Eye (tissue), 1 donor: ENCODE measurements around the gene NAALADL1.
"Not testable (repeated sequence)": the region's sequence is repeated elsewhere in the genome, so short reads cannot be mapped to it uniquely, and the experiment has no call there.

Experiments used
- DNase-seq: peaks from one replicate; pipeline ENCODE4 v3.0.0-alpha.2; 2015

NAALADL1 gene

DNA sequence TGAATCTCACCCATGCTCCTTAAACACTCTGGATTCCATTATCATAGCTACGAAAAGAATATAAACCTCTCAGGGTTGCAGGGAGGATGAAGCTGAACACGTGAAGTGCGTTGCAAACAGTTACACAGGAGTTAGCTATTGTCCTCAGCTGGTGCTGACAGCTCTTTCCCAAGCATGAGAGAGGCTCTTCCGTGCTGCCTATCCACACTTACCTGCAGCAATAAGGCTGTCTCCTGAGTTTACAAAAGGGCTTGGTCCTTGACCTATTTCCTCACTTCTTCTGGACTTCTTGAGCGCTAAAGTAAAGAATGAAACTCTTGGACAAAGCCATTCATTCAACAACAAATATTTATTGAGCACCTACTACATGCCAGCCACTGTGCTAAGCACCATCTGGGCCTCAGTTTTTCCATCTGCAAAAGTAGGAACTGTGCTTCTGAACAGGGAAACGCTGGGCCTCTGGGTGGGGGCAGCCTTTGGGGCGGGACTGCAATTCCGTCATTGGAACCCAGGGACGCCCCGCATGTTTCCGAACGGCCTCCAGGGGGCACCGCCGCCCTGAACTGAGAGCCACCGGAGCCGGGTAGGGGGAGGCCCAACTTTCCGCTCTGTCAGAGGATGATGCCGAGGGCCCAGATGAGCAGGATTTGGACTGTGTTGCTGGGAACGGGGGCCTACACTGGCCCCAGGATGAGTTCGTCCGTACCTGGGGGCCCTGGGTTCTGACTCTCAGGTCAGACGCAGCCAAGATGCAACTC, 45.0 kb downstream of the NAALADL1 start:
- peak; percentile 96 for DNase-seq

DNA sequence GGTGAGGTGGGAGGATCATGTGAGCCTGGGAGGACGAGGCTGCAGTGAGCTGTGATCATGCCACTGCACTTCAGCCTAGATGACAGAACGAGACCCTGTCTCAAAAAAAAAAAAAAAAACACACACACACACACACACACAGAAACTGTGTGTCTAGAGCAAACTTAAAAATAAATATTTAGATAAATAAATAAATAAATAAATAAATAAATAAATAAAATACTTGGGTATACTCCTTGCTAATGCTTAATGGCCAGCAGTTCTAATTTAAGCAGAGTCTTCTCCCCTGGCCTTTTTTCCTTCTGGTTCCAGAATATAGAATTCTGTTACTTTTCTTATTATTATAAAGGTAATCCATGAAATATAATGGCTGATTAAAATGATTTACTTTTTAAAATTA, 49.5 kb downstream of the NAALADL1 start:
- no peak for DNase-seq

DNA sequence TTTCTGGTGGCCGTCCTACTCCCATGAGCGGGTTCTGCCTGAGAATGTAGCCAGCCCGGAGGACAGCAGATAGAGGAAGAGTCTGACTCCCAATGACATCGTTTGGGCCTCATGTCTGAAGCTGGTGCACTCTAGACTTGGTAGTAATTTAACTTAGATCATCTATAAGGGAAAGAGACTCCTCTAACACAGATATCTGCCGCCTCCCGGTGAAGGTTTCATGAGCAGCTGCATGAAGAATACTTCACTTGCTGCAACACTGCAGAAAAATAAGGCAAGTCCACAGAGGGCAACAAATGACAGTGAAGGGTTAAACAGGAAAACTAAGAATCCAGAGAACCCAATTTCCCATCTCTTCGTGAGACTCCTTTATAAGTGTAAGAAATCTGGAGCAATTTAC, 50.3 kb downstream of the NAALADL1 start:
- DNase-seq, result no peak

DNA sequence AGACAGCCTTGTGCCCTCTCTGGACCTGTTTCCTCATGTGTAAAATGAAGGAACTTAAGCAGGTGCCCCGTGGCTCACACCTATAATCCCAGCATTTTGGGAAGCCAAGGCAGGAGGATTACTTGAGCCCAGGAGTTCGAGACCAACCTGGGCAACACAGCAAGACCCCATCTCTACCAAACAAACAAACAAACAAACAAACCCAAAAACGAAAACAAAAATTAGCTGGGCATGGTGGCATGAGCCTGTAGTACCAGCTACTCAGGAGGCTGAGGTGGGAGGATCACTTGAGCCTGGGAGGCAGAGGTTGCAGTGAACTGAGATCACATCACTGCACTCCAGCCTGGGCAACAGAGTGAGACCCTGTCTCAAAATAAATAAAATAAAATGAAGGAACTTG, 54.4 kb downstream of the NAALADL1 start:
- DNase-seq, result not testable (repeated sequence)

DNA sequence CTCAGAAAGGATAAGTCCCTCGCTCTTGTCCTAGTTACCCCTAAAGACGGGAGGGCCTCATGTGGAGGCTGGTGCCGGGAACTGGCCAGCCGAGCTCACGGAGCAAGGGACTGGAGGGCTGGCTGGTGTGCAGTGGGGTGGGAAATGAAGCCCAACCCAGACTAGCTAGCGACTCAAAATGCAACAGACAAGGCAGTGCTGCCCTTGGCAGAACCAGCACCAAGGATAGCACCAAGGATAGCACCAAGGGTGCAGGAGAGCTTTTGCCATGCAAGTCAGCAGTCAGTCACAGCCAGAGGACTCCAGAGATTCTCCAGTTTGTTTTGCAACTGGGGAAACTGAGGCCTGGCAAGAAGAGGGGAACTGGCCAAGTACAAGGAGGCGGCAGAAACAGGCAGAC, 55.1 kb downstream of the NAALADL1 start:
- DNase-seq, result no peak

DNA sequence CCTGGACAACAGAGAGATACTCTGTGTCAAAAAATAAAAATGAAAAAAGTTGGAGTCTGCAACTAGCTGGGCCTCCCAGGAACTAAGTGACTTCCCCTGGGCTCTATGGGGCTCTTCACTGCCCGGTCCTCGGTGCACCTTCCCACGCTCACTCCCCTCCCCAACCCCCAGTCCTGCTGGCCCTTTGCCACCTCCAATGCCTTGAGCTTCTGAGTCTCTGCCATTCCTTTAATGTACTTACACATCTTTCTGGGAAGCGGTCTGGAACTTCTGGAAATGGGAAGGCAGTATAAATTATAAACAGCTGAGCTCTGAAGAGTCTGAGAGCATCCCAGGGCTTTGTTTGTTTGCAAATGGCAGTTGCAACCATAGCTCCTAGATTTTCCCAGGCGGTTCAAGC, 55.6 kb downstream of the NAALADL1 start:
- DNase-seq, result no peak

DNA sequence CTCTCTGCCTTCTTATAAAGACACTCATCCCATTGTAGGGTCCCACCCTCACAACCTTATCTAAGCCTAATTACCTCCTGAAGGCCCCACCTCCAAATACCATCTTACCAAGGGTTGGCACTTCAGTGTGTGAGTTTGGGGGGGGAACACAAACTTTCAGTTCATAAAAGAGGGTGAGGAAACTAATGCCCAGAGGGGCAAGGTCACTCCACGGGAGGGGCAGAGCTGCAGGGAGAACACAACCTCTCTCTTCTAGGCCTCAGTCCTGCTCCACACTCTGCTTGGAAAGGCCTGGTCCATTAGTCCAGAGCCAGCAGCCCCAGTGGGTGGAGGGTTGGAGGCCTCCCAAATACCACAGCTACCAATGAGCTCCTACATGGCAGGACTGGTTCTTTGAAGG, 58.9 kb downstream of the NAALADL1 start:
- no peak for DNase-seq

DNA sequence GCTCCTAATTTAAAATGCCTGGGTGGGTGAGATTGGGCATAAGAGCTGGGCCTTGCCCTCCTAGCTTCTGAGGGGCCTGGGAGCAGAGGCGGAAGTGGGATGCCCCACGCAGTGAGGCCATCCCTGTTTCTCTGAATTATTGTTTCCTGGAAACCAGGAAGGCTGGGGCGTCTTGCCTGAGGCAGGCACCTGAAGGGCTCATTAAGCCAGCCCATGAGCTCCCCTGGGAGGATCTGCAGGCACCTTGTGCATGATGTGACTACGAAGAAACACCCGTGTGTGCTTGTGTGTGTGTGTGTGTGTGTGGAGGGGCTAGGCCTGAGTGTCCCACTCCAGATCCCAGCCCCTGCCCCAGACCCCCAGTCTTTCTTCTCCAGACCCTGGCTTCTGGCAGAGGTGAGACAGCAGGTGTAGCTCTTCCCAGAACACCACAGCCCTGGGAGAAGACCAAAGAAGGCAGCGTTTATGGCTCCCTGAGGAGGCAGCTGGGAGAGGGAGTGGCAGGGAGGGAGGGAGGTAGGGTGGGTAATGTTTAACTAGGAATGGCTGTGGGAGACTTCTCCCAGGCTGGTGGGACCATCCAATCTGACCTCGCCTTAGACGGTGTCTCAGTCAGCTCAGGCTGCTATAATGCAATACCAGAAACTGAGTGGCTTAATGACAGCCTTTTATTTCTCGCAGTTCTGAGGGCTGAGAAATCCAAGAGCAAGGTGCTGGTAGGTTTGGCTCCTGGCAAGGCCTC, 59.5 kb downstream of the NAALADL1 start:
- DNase-seq, result no peak

DNA sequence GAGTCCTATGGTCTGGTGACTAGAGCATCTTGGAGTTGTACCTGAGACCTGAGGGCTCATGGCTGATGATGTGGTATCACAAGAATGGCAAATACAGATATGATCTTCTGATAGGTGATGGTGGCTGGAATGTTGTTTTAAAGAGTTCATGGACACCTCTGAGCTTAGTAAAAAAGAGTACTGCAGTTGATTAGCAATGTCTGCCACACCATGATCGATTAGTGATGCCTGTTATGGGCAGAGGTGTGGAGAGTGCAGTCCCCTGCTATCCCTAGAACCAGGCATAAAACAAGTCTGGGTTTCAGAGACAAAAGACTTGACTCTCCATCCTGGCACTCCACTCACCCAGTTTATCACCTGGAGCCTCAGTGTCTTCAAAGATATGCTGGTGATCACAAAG, 60.2 kb downstream of the NAALADL1 start:
- DNase-seq, result no peak

DNA sequence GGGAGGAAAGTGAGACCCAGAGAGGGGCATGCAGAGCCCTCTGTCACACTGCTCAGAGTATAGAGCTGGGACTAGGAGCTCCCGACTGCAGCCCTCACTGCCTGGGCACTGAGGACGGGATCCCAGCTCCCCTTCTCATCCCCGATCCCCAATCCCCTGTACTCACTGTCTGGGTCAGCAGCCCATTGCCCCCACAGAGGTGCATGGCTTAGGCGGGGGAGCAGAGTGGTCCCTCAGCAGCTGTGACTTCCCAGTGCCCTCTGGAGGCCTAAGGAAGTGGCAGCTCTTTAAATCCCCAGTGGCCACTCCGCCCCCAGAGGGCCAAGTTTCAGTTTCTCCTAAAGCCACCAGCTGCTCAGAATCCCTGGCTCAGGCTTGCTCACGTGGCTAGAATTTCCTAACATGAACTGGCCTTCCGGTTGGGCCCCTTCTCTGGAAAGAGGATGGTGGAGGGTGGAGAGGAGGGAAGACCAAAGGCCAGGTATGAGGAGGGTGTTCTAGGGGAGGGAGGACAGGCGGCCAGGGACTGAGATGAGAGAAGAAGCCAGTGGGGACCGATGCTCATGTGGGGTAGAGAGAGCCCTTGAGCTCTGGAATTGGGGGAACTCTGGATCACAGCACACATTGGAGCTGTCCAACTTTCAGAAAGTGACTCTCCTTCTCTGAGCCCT, 61.5 kb downstream of the NAALADL1 start, which contains the start of gene BATF2:
Gene BATF2 (minus strand): TSS at position 262 of the 671 bp plus-strand sequence. CDS start 57 bp downstream, at position 205.
- DNase-seq, result peak; percentile 79

DNA sequence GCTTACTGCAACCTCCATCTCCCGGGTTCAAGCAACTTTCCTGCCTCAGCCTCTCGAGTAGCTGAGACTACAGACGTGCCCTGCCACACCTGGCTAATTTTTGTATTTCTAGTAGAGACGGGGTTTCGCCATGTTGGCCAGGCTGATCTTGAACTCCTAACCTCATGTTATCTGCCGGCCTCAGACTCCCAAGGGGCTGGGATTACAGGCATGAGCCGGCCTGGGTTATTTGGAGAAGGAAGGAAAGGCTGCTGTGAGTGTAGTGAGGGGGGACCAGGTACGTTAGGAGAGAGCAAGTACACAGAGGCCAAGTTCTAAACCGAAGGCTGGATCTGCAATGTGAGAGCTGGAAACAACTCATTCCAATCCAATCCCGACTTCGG, 62.0 kb downstream of the NAALADL1 start:
- DNase-seq, result no peak
